ENCODE results near the gene IGFBP6. TPM values are rescaled to one million over a fixed set of nuclear protein-coding genes. Genes with fewer than 3 reads are reported as not detected.

Gene IGFBP6
- total RNA-seq, 1 donor from 2014 or later: not detected

Other genes with a start within 250 kb of the IGFBP6 start
- gene KRT78, start 248.7 kb upstream of the IGFBP6 start, total RNA-seq: not detected in 2 replicates
- gene KRT8, start 192.6 kb upstream of the IGFBP6 start, total RNA-seq: 0.51 TPM in 1 of 2 replicates, not detected in the other
- gene KRT18, start 148.5 kb upstream of the IGFBP6 start, total RNA-seq: 2.4 and 2.7 TPM in 2 replicates
- 500 and 521 TPM in 2 replicates for gene EIF4B, start 91.2 kb upstream of the IGFBP6 start, total RNA-seq
- 1.8 and 2.3 TPM in 2 replicates for gene TNS2, start 47.6 kb upstream of the IGFBP6 start, total RNA-seq
- 35.6 TPM in 2 replicates for gene SPRYD3, start 18.3 kb upstream of the IGFBP6 start, total RNA-seq
- not detected in 2 replicates for gene SOAT2, start 5.8 kb downstream of the IGFBP6 start, total RNA-seq
- 44.0 and 50.5 TPM in 2 replicates for gene ZNF740, start 83.1 kb downstream of the IGFBP6 start, total RNA-seq
- gene CSAD, start 83.3 kb downstream of the IGFBP6 start, total RNA-seq: 21.6 and 25.6 TPM in 2 replicates
- 226 and 239 TPM in 2 replicates for gene ITGB7, start 109.6 kb downstream of the IGFBP6 start, total RNA-seq
- gene RARG, start 134.5 kb downstream of the IGFBP6 start, total RNA-seq: 57.2 and 58.5 TPM in 2 replicates
- gene ESPL1, start 170.6 kb downstream of the IGFBP6 start, total RNA-seq: 71.8 and 76.7 TPM in 2 replicates
- gene PFDN5, start 197.9 kb downstream of the IGFBP6 start, total RNA-seq: 319 and 342 TPM in 2 replicates
- 104 and 108 TPM in 2 replicates for gene MYG1, start 202.0 kb downstream of the IGFBP6 start, total RNA-seq
- gene AAAS, start 223.9 kb downstream of the IGFBP6 start, total RNA-seq: 86.7 and 91.1 TPM in 2 replicates
- gene SP7, start 238.7 kb downstream of the IGFBP6 start, total RNA-seq: not detected in 2 replicates